HG03457 (cell line): ENCODE measurements around the gene CTDSPL.

Experiments
- ATAC-seq: cut with Tn5 transposase; IDR thresholded peaks from one replicate; pipeline ENCODE4 v1.9.1; 2021; ENCODE audit warnings: moderate number of reproducible peaks; ENCODE audit not compliant: unreplicated experiment

CTDSPL gene

DNA sequence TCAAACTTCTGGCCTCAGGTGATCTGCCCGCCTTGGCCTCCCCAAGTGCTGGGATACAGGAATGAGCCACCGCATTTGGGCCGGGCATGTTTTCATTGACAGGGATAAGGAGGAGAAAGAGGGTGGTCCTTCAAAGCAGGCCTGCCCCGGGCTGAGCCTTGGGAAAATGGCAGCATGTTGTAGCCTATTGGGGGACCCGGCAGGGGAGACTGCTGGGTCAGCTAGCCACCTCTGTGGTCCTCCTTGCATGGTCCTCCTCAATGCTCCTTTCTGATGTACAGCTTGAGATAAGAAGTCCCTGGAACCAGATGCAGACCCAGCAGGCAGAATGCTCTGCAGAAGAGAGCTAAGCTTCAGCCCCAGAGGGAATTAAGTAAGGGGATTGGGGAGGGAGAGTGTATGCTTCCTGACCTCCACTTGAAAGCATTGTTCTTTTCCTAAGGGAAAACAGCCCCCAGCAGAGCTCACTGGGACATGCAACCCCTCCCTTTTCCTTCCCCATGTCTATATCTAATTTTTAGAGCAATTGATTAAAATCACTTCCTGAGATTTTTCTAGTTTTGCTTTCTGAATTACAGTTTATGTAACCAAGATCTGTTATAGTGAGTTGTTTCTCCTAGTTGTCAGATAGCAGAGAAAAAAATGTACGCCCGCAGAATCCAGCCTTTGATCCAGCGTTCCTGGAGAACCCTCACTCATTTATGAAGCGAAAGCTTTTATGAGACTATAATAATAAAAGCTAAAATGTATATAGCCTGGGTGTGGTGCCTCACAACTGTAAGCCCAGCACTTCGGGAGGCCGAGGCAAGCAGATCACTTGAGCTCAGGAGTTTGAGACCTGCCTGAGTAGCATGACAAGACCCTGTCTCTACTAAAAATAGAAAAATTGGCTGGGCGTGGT, 80.2 kb downstream of the CTDSPL start:
- ATAC-seq: no peak

DNA sequence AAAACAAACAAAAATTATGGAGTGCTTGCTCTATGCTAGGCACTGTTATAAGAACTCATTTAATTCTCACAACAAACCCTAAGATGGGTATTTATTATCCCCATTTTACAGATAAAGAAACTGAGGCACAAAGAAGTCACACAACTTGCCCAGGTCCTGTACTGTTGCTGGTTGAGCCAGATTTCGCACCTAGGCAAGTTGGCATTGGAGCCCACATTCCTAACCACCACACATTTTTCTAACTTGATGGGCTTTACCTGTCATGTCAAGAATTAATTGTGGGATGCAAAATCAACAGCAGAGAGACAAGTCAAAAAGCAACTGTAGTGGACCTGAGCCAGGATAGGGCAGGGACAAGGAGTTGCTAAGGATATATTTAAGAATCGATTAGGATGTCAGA, 81.0 kb downstream of the CTDSPL start:
- ATAC-seq: no peak

- no peak for ATAC-seq
Observed at GRCh38 chr3:37943126-37943525, 81.4 kb downstream of the CTDSPL start.

GRCh38 chr3:37943631-37944314, 82.1 kb downstream of the CTDSPL start:
- ATAC-seq: no peak

- ATAC-seq: no peak
Observed at GRCh38 chr3:37944391-37944842, 82.7 kb downstream of the CTDSPL start.

DNA sequence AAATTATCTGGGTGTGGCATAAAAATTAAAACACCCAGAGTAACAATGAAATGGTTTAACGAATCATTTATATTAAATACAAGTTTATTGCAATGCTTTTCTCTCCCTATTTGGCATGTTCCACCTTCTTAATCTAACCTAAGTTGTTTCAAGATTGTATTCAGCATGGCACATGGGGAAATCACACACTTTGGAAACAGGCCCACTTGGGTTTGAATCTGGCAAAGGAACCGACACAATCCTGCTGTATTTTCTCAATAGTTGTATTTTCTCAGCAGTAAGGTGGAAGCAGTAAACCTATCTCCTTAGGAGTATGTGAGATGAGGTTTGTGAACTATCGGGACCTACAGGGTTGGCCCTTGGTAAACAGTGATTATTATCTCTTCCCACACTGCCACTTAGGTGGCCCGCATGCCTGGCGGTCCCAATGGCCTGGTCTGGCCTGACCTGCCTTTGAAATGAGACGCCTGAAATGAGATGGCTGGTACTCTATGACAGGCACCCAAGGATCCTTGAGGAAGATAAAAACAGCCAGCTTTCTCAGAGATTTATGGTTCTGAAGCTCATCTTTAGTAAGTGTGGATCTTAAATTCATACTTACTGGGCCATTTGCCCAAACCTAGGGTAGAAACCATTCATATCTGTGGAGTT, 83.6 kb downstream of the CTDSPL start:
- ATAC-seq: no peak

DNA sequence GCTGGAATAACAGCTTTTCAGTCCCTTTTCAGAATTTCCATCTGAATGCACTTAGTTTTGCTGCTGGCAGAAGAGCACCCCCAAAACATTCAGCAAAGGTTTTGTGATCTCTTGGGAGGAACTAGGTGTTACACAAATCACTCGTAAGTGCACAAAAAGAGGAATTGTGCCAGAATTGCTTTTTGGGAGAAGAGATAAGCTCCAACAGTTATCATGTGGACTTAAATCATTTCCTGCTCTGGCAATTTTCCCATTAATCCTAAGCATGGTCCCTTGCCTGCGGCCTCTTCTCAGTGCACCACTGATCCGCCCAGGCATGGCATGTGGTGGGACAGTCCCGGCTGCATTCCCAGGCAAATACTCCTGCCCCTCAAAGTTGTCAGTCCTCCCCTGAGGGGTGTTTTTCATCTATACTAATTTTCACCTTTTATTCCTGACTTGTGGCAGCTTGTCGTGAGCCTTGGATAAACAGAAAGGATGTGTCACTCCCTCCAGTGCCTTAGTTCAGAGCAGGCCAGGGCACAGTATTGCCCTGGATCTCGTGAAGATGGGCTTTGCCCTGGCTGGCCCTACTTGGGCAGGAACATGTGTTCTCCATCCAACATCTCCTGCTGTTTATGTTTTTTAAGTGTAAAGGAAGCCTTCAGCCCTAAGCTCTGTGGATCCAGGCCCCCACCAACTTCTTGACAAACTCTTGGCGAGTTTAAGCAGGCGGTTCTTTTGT, 84.3 kb downstream of the CTDSPL start:
- ATAC-seq: no peak

- no peak for ATAC-seq
Observed at GRCh38 chr3:37946531-37946889, 84.8 kb downstream of the CTDSPL start.

DNA sequence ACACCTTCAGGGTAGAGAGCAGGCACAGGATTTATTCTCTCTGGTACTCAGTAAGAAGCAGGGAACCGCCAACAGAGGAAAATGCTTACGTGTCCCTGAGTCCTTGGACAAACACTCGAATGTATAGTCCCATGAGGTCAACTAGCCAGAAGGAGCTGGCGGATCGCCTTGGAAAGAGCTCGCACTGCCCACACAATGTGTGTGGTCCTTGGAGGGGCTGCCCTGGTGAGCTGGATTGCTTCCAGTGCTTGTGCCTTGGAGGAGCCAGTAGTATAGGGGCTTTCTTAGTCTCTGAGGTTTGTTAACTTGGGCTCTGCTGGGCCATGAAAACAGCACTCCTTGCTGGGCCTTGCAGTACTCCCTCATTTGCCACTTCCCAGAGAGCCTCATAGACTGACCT, 88.2 kb downstream of the CTDSPL start:
- no peak for ATAC-seq

DNA sequence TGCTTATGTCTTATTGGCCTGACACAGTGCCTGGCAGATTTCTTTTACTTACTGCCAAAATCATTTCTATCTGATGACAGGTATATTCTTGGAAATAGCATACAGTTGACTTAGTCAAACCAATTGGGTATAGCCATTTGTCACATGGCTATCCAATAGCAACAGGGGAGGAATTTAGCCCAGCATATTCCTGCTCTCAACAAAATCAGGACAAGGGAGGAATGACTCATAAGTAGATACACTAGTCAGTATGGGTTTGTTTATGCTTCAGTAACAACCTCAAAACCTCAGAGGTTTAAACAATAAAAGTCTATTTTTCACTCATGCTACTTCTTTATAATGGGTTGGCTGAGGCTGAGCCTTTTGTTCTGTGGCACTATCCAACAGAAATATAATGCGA, 90.9 kb downstream of the CTDSPL start:
- no peak for ATAC-seq

- no peak for ATAC-seq
Observed at GRCh38 chr3:37953226-37953625, 91.5 kb downstream of the CTDSPL start.

GRCh38 chr3:37953707-37954394, 92.2 kb downstream of the CTDSPL start:
- ATAC-seq: no peak

DNA sequence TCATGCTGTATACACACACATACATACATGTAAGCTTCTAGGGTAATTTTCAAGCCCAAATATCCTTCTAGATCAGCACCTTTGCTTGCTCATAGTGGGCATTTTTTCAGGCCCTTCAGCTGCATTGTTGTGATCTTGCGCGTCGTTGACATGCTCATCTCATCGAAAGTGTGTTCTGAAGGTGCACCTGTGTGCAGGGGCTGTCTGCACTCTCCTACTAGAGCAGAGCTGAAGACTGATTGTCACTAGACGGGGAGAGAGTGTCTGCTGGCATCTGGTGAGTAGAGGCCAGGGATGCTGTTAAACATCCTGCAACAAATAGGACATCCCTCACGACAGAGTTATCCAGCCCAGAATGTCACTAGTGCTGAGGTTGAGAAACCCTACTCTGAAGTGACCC, 93.2 kb downstream of the CTDSPL start:
- no peak for ATAC-seq

GRCh38 chr3:37955918-37956707, 94.4 kb downstream of the CTDSPL start:
- ATAC-seq: no peak

DNA sequence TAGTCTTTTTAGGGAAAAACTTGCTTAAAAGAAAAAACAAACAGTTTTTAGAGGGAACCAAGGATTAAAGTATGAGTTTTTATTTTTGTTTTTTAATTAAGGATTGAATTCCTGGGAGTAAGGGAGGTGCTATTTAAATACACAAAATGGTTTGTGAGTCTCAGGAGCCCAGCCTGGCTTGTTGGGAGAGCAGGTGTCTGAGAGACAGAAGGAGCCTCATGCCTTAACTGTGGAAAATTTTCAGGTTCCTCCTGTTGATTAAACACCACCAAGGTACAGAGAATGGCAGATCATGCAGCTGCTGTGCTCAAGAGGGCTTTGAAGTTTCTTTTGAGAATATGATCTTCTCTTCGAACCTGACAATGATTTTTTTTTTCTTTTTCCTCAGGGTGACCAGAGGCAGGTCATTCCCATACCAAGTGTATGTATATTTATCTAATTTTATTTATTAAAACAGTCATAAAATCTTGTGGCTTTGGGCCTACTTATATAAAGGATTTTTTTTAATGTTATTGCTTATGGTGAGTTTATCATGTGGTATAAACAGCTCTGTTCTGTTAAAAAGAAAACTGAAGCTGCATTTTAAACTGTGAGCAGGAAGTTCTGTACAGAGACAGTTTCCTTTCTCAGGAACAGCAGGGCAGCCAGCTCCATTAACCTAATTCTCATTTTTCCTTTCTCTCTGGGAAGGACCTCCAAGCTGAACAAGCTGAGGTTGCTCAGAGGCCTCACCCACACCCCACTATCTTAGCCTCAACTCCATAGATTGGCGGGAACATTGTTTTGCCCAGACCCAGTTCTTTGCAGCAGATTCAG, 95.3 kb downstream of the CTDSPL start:
- ATAC-seq: no peak

GRCh38 chr3:37957539-37957936, 95.9 kb downstream of the CTDSPL start:
- no peak for ATAC-seq

DNA sequence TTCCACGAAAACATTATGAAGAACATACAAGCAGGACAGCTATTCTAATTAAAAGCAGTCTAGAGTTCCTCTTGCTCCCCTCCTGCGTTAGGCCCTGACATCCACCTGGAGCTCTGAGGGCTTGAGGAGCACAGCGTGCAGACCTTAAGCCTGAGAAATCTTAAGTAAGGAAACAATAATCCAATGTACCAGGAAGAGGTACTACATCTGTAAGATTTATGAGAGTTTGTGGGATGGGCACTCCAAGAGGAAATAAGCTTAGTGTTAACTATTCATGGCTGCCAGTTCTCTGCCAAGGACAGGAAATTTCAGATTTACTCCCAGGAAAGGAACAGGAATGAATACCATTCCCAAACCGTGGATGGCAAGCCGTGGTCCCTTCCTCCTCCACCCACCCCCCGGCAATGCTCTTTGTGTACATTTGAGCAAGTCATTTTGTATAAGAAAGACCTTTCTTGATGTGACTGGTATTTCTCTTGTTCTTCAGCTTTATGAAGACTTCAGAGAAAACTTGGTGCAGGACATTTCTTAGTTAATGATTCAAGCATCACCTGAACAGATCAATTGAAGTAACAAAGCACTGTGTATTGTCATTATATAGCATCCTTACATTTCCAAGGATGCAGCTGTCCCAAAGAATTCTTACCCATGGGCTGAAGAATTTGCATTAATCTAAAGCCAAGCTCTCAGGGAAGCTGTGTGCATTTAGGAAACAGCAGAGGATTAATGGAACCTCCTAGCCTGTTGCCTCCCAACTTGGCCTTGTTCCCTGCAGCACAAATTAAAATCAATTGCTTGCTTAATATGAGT, 100.1 kb downstream of the CTDSPL start:
- ATAC-seq: no peak

- ATAC-seq: no peak
Observed at GRCh38 chr3:37963016-37963415, 101.3 kb downstream of the CTDSPL start.
